HPDE6-E6E7 (cell line): ENCODE data around the gene HIPK3.
"Not testable (repeated sequence)": the region's sequence is repeated elsewhere in the genome, so short reads cannot be mapped to it uniquely, and the experiment has no call there.

Source experiments
- DNase-seq: peaks from one replicate; pipeline ENCODE4 v3.0.0; 2011; ENCODE audit warnings: missing footprints; ENCODE audit errors: extremely low spot score

HIPK3 gene

DNA sequence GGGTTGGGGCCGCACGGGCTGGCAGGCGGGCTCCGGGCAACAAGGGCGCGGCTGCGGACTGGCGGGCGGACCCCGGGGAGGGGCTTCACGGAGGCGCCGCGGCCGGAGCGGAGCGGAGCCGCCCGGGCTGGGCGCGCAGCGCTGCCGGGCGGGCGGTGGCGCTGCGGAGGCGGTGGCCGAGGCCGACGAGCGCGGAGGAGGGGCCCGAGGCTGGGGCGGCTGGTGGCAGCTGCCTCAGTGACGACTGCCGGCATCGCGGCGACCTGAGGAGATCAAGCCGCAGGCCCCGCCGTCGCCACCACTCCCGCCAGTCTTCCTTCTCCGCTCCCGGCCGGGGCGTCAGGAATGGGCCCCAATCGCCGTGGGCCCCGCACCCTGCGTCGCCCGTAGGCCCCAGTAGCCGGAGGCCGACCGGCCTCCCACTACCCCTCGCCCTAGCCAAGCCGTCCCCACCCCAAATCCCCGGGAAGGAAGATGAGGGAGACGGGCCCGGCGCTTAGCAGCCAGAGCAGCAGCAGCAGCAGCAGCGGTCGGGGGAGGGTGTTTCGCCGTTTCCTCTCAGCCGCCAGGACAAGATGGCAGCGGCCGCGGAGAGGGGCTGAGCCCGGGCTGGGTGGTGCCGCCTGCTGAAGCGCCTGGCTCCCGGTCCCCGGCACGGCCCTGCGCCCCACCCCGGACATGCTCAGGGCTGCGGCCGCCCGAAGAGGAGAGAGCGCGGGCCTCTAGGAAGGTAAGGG lies at the start of gene HIPK3:
Gene HIPK3 (plus strand): TSS at position 222 of the 737 bp plus-strand sequence.
- DNase-seq = peak; percentile 70

DNA sequence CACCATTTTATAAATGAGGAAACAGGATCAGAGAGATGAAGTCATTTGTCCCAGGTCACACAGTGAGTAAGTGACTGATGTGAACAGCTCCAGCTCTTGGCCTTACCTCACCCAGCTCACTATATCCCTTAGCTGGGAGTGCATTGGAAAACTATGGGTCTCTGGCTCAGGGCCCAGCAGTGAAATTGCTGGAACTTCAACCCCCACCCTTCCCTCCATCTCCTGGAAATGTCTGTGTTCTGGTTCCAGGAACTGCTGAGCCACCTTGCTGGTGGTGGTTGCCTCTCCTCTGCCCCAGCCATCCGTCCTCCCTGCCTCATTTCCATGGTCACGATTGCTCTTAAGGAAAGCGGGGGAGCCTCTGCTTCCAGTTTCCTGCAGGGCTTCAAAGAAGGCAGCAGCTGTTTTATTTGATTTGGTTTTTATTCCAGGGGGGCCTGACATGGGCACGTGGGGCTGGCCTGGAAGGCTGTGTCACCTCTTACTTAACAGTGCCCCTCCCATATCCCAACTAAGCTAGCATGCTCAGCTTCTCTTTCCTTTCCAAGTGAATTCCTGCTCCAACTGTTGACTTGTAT lies 49.7 kb upstream of the HIPK3 start:
- DNase-seq = no peak

DNA sequence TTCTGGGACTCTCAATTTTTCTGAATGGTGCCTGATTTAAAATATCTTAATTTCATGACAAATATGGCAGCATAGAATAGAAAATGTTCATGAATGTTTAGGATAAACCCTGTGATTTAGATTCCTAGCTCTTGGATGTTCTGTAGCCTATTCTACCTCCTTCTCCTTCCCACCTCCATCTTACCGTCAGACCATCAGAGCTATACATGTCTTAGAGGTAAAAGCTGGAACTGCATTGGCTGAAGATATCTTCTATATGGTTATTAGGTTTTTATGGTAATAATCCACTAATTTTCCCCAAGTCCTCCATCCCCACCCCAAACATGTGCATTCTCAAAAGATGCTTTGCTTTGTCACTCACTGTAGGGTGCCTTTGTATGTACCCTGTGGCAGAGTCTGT lies 49.0 kb upstream of the HIPK3 start:
- no peak for DNase-seq

DNA sequence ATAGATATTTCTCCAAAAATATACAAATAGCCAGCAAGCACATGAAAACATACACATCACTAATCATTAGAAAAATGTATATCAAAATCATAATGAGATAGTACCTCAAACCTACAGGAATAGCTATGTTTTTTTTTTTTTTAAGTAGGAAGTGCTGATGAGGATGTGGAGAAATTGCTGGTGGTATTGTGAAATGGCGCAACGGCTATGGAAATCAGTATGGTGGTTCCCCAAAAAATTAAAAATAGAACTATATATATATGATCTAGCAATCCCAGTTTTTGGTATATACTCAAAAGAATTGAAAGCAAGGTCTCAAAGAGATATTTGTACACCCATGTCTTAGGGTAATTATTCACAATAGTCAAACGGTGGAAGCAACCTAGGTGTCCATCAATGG lies 46.0 kb upstream of the HIPK3 start:
- DNase-seq = no peak

DNA sequence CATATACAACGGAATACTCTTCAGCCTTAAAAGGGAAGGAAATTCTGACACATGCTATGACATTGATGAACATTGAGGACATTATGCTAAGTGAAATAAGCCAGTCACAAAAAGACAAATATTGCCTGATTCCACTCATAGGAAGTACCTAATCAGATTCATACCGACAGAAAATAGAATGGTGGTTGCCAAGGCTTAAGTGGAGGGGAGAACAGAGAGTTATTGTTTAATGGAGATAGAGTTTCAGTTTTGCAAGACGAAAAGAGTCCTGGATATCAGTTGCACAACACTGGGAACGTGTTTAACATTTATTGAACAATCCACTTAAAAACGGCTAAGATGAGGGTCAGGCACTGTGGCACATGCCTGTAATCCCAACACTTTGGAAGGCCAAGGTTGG lies 45.6 kb upstream of the HIPK3 start:
- DNase-seq = no peak

DNA sequence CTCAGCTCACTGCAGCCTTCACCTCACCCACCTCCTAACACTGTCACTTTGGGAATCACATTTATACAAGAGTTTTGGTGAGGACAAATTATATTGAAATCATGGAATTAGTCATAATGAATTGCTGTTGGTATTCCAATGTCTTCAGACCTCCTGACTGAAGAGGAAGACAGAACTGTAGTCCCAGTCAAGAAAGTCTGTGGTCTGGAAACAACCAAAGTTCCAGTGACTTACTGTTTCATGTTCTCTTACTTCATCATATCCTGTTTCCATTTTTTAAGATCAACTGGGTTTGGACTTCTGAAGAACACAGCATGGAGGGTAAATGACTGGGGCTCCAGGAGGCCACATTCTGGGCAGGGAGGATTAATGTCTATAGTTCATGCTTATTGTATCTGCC lies 43.0 kb upstream of the HIPK3 start:
- no peak for DNase-seq

DNA sequence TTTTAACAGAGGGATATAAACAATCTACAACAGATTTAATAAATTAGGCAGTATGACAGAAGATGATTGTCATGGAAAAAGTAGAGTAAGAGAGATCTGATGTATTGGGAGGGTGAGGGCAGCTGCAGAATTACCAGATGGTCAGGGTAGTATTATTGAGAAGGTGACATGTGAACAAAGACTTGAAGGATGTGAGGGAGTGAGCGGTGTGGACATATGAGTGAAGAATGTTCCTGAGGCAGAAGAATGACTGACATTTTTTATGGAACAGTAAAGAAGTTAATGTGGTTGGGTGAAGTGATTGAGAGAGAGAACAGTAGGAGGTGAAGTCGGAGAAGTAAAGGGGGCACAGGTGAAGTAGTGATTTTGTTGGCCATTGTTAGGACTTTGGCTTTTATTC lies 42.4 kb upstream of the HIPK3 start:
- DNase-seq = no peak

DNA sequence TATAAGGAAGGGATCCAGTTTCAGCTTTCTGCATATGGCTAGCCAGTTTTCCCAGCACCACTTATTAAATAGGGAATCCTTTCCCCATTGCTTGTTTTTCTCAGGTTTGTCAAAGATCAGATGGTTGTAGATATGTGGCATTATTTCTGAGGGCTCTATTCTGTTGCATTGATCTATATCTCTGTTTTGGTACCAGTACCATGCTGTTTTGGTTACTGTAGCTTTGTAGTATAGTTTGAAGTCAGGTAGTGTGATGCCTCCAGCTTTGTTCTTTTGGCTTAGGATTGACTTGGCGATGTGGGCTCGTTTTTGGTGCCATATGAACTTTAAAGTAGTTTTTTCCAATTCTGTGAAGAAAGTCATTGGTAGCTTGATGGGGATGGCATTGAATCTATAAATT lies 40.5 kb upstream of the HIPK3 start:
- DNase-seq = not testable (repeated sequence)

DNA sequence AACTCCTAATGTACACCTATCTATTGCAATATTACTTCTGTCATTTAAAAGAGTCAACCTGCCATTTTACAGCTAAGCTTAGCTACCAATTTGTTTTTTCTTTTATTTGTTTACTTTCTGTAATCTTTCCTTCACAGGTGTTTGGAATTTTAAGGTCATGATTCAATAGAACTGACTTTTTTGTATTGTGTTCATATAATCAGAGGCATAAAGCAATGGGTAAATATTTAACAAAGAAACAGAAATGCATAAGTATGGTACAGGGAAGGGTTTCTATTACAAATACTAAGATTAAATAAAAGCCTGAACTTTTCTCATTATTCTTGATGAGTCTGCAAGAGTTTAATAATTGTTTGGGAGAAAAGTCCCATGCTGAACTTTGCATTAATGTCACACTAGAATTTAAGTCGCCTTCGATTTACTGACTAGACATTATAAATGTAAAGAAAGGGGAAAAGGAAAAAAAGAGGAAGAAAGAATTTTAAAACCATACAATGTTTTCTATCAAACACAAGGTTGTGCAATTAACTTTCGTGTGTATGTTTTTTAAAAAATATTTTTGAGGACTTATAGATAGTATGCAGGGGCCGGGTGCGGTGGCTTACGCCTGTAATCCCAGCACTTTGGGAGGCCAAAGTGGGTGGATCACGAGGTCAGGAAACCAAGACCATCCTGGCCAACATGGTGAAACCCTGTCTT lies 35.0 kb upstream of the HIPK3 start:
- no peak for DNase-seq

DNA sequence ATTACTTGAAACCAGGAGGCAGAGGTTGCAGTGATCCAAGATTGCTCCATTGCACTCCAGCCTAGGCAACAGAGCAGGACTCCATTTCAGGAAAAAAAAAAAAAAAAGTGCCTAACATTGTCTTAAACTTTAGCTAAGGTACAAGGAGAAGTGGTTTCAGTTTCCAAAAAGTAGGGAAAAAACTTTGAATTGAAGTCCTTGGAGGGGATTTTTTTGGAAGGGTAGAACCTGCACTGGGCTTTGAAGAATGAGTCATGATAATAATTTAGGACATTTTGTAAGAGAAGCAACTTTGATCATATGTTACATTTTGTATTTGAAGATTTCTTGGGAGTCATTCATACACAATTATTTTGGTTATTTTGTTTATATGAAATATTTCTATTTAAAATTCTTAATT lies 31.8 kb upstream of the HIPK3 start:
- DNase-seq = no peak

DNA sequence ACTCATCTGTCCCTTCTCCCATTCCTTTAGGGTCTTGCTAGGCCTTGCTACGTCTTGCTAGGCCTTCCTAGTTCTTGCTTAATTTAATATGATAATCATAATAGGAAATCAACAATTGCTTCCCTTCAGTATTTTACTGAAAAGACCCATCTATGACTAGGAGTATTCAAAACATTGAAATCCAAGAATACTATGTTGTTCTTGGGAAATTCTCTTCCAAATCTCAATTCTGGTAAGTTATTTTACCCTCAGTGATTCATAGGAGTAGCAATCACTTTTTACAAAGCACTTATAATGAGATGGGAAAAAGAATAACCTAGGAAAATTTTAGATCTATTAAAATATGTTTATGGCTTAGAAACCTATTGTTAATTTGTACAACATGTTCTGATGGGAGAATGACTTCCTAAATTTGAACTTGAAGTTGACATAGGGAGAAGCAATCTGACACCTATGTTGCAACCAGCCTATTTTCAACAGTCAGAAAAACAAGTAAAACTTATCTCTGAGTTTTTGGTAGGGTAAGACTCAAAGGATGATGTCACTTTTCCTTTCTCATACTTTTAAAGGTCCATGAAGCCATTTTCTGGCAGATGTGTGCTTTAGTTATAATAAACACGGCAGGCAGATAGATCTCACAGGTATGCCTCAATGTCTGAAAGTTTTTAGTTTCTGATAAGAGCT lies 29.5 kb upstream of the HIPK3 start:
- DNase-seq = no peak

DNA sequence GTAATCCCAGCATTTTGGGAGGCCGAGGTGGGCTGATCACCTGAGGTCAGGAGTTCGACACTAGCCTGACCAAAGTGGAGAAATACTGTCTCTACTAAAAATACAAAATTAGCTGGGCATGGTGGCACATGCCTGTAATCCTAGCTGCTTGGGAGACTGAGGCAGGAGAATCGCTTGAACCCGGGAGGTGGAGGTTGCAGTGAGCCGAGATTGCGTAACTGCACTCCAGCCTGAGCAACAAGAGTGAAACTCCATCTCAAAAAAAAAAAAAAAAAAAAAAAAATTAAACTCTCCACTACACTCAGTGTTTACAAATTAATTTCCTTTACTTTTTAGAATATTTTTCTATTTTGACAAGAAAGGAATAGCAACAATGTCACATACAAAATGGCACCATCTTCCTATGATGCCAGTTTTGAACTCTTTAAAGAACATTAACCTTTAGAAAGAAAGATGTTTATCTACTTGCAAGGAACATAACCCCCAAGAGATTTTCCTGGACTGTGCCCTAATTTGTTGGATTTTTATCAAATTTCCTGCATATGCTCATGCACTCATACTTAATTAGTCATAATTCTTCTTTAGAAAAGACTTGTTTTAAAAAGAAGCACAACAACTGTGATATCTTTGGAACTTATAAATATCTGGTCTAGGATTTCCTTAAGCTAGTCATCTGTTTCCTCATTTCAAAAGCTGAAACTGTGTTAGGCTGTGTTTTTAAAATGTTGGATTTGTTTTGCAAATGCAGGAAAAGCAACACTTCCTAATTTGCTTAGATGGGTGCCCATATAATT lies 22.6 kb upstream of the HIPK3 start:
- no peak for DNase-seq

DNA sequence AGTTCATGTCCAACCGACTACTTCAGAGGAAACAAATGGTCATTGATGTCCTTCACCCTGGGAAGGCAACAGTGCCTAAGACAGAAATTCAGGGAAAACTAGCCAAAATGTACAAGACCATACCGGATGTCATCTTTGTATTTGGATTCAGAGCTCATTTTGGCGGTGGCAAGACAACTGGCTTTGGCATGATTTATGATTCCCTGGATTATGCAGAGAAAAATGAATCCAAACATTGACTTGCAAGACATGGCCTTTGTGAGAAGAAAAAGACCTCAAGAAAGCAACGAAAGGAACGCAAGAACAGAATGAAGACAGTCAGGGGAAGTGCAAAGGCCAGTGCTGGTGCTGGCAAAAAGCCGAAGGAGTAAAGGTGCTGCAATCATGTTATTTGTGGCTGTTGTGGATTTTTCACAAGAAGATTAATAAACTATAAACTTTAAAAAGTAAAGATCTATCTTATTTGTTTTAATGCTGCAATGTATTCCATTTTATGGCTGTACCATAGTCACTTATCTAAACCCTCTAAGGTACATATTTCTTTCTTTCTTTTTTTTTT lies 20.1 kb upstream of the HIPK3 start:
- DNase-seq = no peak

DNA sequence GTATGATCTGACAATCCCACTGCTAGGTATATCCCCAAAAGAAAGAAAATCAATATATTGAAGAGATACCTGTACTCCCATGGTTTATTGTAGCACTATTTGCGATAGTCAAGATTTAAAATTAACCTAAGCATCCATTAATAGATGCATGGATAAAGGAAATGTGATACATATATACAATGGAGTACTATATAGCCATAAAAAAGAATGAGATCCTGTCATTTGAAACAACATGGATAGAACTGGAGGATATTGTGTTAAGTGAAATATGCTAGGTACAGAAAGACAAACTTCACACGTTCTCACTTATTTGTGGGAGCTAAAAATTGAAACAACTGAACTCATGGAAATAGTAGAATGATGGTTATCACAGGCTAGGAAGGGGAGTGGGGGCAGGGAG lies 14.6 kb upstream of the HIPK3 start:
- DNase-seq = no peak

DNA sequence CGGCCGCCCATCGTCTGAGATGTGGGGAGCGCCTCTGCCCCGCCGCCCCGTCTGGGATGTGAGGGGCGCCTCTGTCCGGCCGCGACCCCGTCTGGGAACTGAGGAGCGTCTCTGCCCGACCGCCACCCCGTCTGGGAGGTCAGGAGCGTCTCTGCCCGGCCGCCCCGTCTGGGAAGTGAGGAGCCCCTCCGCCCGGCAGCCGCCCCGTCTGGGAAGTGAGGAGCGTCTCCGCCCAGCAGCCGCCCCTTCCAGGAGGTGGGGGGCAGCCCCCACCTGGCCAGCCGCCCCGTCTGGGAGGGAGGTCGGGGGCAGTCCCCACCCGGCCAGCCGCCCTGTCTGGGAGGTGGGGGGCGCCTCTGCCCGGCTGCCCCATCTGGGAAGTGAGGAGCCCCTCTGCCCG lies 13.5 kb upstream of the HIPK3 start:
- not testable (repeated sequence) for DNase-seq

DNA sequence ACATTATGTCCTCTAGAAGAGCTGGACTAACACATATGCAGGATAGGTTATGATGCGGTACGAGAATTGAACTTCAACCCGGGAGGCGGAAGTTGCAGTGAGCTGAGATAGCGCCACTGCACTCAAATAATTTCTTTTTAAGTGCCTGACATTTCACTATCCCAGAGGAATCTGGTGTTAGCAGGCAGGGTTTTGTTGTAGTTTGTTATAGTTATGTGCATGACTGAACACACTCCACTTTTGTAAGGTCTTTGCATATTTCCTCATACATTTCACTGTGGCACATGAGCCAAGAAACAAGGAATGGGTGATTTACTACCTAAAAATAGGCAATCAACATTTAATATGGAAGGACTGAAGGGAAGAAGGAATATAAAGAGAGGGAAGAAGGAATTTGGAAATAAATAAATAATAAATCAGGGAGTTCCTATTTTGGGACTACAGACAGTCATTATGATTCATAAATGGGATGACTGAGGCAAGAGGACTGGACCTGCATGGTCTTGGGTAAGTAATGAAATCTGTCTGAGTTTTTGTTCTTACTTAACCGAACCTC lies 8.7 kb upstream of the HIPK3 start:
- DNase-seq = no peak

DNA sequence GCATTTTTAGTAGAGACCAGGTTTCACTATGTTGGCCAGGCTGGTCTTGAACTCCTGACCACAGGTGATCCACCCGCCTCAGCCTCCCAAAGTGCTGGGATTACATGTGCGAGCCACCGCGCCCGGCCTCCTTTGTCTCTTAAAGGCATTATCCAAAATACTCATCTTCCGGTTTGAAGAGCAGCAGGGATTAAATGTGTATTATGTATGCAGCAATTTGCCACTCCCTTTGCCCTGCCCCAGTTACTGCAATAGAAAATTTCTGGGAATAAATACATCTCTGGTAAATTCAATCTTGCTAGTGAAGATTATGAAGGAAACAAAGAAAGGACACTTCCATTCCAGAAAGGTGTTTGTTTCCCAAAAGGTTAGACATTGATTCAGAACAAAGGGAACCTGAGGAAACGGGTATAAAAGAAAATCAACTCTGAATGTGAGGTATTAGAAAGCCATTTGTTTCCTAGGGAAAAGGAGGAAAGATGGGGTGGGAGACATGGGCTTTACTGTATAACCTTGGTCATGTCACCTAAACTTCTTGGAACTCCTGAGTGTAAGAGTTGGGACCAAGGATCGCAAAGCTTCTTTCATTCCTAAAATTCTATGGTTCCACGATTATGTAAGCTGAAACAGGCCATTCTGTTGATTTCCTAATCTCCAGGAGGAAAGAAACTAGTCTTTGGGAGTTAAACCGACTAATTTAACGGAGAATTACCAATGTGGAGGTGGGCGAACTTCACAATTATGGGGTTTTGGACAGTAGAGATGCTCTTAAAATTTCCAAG lies 959 bp upstream of the HIPK3 start:
- DNase-seq = peak; percentile 10

DNA sequence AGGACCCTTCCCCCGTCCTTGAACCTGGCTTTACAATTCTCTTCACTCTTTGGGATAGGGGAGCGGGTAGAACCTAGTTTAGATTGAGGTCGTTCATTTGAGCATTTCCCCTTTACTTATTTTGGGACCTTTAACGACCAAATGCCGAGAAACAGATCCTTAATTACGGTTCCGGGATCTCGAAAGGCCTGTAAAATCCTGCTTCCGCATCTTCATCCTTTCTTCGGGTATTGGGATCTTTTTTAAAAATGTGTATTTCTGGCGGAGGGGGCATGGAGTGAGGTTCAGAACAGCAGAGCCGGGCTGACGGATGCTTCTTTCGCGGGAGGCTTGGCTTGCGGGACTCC lies 395 bp upstream of the HIPK3 start:
- DNase-seq = no peak

DNA sequence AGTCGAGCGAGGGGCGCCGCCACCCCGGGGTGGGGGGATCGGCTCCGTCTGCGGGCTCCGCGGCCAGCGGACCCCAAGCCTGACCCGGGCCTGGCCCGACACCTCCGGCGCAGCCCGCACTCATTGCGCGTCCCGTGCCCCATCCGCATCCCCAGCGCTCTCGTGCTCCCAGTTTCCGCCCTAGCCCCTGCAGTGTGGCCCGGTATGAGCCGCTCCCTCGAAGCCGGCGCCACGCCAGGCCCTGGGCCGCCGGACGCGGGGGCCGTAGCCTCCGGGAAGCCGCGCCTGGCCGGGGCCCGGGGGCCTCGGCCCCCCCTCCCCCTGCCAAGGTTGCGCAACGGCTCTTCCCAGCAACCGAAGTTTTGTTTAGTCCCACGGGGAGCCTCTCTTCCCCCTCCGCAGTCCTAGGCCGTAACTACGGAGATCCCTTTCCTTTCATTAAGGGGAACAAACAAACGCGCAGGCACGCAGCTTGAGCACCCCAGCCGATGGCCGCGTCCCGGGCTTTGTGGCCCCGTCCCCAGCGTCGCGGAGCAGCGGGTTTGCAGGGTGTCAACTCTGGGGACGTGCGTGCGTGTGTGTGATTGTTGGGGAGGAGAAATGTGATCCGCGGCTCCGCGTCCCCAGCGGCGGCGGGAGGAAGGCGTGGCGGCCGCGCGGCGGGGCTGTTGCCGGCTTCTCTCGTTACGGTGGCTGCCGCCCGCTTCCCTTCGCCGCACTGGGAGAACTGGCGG lies 883 bp downstream of the HIPK3 start:
- DNase-seq = peak; percentile 57
